Measurements from ENCODE around the gene CEACAM16.

DNA sequence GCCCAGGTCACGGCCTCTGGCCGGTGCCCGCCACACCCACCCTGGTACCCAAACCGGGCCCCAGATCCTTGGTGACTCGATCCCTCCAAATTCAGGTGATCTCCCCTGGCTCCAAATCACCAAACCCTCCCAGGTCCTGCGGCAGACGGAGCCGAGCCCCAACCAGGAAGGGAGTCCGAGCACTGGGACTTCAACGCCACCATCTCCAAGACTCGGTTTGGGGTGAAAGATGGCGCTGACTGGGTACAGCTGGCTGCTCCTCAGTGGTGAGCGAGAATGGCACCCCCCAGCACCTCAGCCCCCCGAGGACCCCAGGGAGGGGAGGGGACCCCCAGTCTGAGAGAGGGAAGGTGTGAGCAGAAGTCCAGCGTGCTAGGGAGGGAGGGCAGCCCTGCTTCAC, 2.3 kb downstream of the CEACAM16 start:
- TF ChIP-seq, protein P1, sequence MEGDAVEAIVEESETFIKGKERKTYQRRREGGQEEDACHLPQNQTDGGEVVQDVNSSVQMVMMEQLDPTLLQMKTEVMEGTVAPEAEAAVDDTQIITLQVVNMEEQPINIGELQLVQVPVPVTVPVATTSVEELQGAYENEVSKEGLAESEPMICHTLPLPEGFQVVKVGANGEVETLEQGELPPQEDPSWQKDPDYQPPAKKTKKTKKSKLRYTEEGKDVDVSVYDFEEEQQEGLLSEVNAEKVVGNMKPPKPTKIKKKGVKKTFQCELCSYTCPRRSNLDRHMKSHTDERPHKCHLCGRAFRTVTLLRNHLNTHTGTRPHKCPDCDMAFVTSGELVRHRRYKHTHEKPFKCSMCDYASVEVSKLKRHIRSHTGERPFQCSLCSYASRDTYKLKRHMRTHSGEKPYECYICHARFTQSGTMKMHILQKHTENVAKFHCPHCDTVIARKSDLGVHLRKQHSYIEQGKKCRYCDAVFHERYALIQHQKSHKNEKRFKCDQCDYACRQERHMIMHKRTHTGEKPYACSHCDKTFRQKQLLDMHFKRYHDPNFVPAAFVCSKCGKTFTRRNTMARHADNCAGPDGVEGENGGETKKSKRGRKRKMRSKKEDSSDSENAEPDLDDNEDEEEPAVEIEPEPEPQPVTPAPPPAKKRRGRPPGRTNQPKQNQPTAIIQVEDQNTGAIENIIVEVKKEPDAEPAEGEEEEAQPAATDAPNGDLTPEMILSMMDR (IDR thresholded peaks at IDR 0.05; ENCODE audit: low read depth, low read length) = no peak
- TF ChIP-seq POLR2A (IDR thresholded peaks at IDR 0.05; ENCODE audit: extremely low read depth, insufficient read length) (no peak), MYC (IDR thresholded peaks at IDR 0.05; ENCODE audit: low read depth, low read length) (no peak)

Measured in NB4 (cell line).